ENCODE measurements around the gene POU2AF2.
A peak's percentile ranks its signal among the peaks of the same experiment; 100 is the strongest.
"Not testable (repeated sequence)": the region's sequence is repeated elsewhere in the genome, so short reads cannot be mapped to it uniquely, and the experiment has no call there.

Gene POU2AF2

GRCh38 chr11:111259896-111260295 is 14.4 kb downstream of the POU2AF2 start:
- Histone ChIP-seq H3K4me3 (no peak overlapping the region), H3K9me3 (no peaks in the 10 kb centered on the region), H4K20me1 (no peaks in the 10 kb centered on the region), H3K4me1 (peaks cover 25% of the 10 kb centered on the region), H3K4me2 (no peak overlapping the region), H3K27me3 (no peaks in the 10 kb centered on the region), H3K27ac (no peak overlapping the region), H3K36me3 (no peaks in the 10 kb centered on the region), H3K9ac (no peak overlapping the region)
- TF ChIP-seq Cebpa-rat (IDR thresholded peaks at IDR 0.05) = no peak

- Histone ChIP-seq H3K9ac (no peak overlapping the region), H3K4me2 (peak overlapping the region; percentile 41), H4K20me1 (no peaks in the 10 kb centered on the region), H3K4me1 (peaks cover 25% of the 10 kb centered on the region), H3K9me3 (no peaks in the 10 kb centered on the region), H3K36me3 (no peaks in the 10 kb centered on the region), H3K27me3 (no peaks in the 10 kb centered on the region), H3K27ac (no peak overlapping the region), H3K4me3 (no peak overlapping the region)
- TF ChIP-seq Cebpa-rat (IDR thresholded peaks at IDR 0.05) = no peak
Measured at GRCh38 chr11:111260811-111261210, 15.3 kb downstream of the POU2AF2 start.

GRCh38 chr11:111264646-111265045 is 19.1 kb downstream of the POU2AF2 start:
- peaks cover 25% of the 10 kb centered on the region for H3K4me1 ChIP-seq
- no peak overlapping the region for H3K27ac ChIP-seq
- TF ChIP-seq Cebpa-rat (IDR thresholded peaks at IDR 0.05) = no peak
- no peaks in the 10 kb centered on the region for H4K20me1 ChIP-seq
- H3K9me3 ChIP-seq = no peaks in the 10 kb centered on the region
- no peaks in the 10 kb centered on the region for H3K27me3 ChIP-seq
- no peaks in the 10 kb centered on the region for H3K36me3 ChIP-seq
- H3K9ac ChIP-seq = no peak overlapping the region
- no peak overlapping the region for H3K4me2 ChIP-seq
- no peak overlapping the region for H3K4me3 ChIP-seq

GRCh38 chr11:111265421-111265820 is 19.9 kb downstream of the POU2AF2 start:
- no peak overlapping the region for H3K4me3 ChIP-seq
- H3K4me2 ChIP-seq = no peak overlapping the region
- H3K27ac ChIP-seq = no peak overlapping the region

GRCh38 chr11:111268303-111268702 is 22.8 kb downstream of the POU2AF2 start:
- not testable (repeated sequence) for H4K20me1 ChIP-seq, H3K27me3 ChIP-seq, H3K36me3 ChIP-seq, H3K9me3 ChIP-seq, H3K4me3 ChIP-seq, H3K4me2 ChIP-seq, H3K27ac ChIP-seq, H3K9ac ChIP-seq
- peaks cover 20% of the 10 kb centered on the region for H3K4me1 ChIP-seq

More at GRCh38 chr11:111265421-111265820, 19.9 kb downstream of the POU2AF2 start:
- Histone ChIP-seq H4K20me1 (no peaks in the 10 kb centered on the region), H3K4me1 (peaks cover 18% of the 10 kb centered on the region), H3K9ac (no peak overlapping the region), H3K36me3 (no peaks in the 10 kb centered on the region), H3K27me3 (no peaks in the 10 kb centered on the region), H3K9me3 (no peaks in the 10 kb centered on the region)
- no peak for TF ChIP-seq Cebpa-rat (IDR thresholded peaks at IDR 0.05)

- no peak overlapping the region for H3K9ac ChIP-seq
- peaks cover 28% of the 10 kb centered on the region for H3K4me1 ChIP-seq
- no peaks in the 10 kb centered on the region for H3K9me3 ChIP-seq
- no peaks in the 10 kb centered on the region for H3K36me3 ChIP-seq
- H3K27me3 ChIP-seq = no peaks in the 10 kb centered on the region
- no peak overlapping the region for H3K4me3 ChIP-seq
- no peak overlapping the region for H3K4me2 ChIP-seq
- no peaks in the 10 kb centered on the region for H4K20me1 ChIP-seq
- no peak overlapping the region for H3K27ac ChIP-seq
- TF ChIP-seq Cebpa-rat (IDR thresholded peaks at IDR 0.05) = no peak
Measured at GRCh38 chr11:111269146-111269868, 23.8 kb downstream of the POU2AF2 start.

GRCh38 chr11:111272420-111272819 is 26.9 kb downstream of the POU2AF2 start:
- H3K4me2 ChIP-seq = peak overlapping the region; percentile 70
- peaks cover 28% of the 10 kb centered on the region for H3K4me1 ChIP-seq
- H3K27me3 ChIP-seq = no peaks in the 10 kb centered on the region
- H3K36me3 ChIP-seq = no peaks in the 10 kb centered on the region
- TF ChIP-seq Cebpa-rat (IDR thresholded peaks at IDR 0.05) = no peak
- H4K20me1 ChIP-seq = no peaks in the 10 kb centered on the region
- no peak overlapping the region for H3K27ac ChIP-seq
- no peak overlapping the region for H3K4me3 ChIP-seq
- H3K9me3 ChIP-seq = no peaks in the 10 kb centered on the region
- no peak overlapping the region for H3K9ac ChIP-seq

- TF ChIP-seq Cebpa-rat (IDR thresholded peaks at IDR 0.05) = no peak
- Histone ChIP-seq H3K4me1 (peaks cover 18% of the 10 kb centered on the region), H3K27ac (no peak overlapping the region), H4K20me1 (no peaks in the 10 kb centered on the region), H3K4me3 (no peak overlapping the region), H3K27me3 (no peaks in the 10 kb centered on the region), H3K9me3 (no peaks in the 10 kb centered on the region), H3K4me2 (no peak overlapping the region), H3K9ac (no peak overlapping the region), H3K36me3 (no peaks in the 10 kb centered on the region)
Measured at GRCh38 chr11:111282562-111283075, 37.1 kb downstream of the POU2AF2 start.

GRCh38 chr11:111283945-111284481 is 38.5 kb downstream of the POU2AF2 start:
- peak overlapping the region; percentile 46 for H3K9ac ChIP-seq
- no peaks in the 10 kb centered on the region for H3K9me3 ChIP-seq
- H3K4me1 ChIP-seq = peaks cover 18% of the 10 kb centered on the region
- peak overlapping the region; percentile 60 for H3K27ac ChIP-seq
- no peak overlapping the region for H3K4me3 ChIP-seq
- H3K27me3 ChIP-seq = no peaks in the 10 kb centered on the region
- H4K20me1 ChIP-seq = no peaks in the 10 kb centered on the region
- H3K4me2 ChIP-seq = peak overlapping the region; percentile 83
- H3K36me3 ChIP-seq = no peaks in the 10 kb centered on the region
- TF ChIP-seq Cebpa-rat (IDR thresholded peaks at IDR 0.05) = no peak

- Histone ChIP-seq H3K9ac (no peak overlapping the region), H3K4me2 (no peak overlapping the region), H3K9me3 (no peaks in the 10 kb centered on the region), H3K36me3 (no peaks in the 10 kb centered on the region), H3K27ac (no peak overlapping the region), H4K20me1 (no peaks in the 10 kb centered on the region), H3K4me3 (no peak overlapping the region), H3K4me1 (peaks cover 18% of the 10 kb centered on the region), H3K27me3 (no peaks in the 10 kb centered on the region)
- no peak for TF ChIP-seq Cebpa-rat (IDR thresholded peaks at IDR 0.05)
Measured at GRCh38 chr11:111285189-111286091, 39.9 kb downstream of the POU2AF2 start.

Data from BLaER1 (cell line).